Smooth muscle cell (in vitro differentiated cells): ENCODE data around the gene IQCB1. TPM values are rescaled to one million over a fixed set of nuclear protein-coding genes. Genes with fewer than 3 reads are reported as not detected.
"Not testable (repeated sequence)": the region's sequence is repeated elsewhere in the genome, so short reads cannot be mapped to it uniquely, and the experiment has no call there.

ENCODE experiments used
- DNase-seq: peaks from one replicate; lab custom pipeline; 2025; ENCODE audit not compliant: unreplicated experiment; lab: John Stamatoyannopoulos, UW
- H2AFZ ChIP-seq: fragments of 200-600 bp; sonication (generic); 2 replicates; pipeline ENCODE4 v1.6.0; 2016; ENCODE audit warnings: antibody characterized with exemption, low read depth, mild to moderate bottlenecking
- H3F3A ChIP-seq: fragments of 200-600 bp; sonication (generic); 2 replicates; pipeline ENCODE4 v1.6.0; 2017; ENCODE audit warnings: antibody characterized with exemption, low read depth
- H3K27ac ChIP-seq: fragments of 200-600 bp; sonication (generic); 2 replicates; pipeline ENCODE4 v1.5.1; 2016; ENCODE audit warnings: low read depth, mild to moderate bottlenecking
- H3K27me3 ChIP-seq: fragments of 200-600 bp; sonication (generic); 2 replicates; pipeline ENCODE4 v1.6.1; 2016; ENCODE audit warnings: low read depth, mild to moderate bottlenecking
- H3K36me3 ChIP-seq: fragments of 200-600 bp; sonication (generic); 2 replicates; pipeline ENCODE4 v1.5.1; 2016; ENCODE audit warnings: low read depth
- H3K4me1 ChIP-seq: fragments of 200-600 bp; sonication (generic); 2 replicates; pipeline ENCODE4 v1.5.1; 2016; ENCODE audit warnings: low read depth
- H3K4me2 ChIP-seq: fragments of 200-600 bp; sonication (generic); 2 replicates; pipeline ENCODE4 v1.6.0; 2016; ENCODE audit warnings: mild to moderate bottlenecking
- H3K4me3 ChIP-seq: fragments of 200-600 bp; sonication (generic); 2 replicates; pipeline ENCODE4 v1.5.1; 2016; ENCODE audit warnings: mild to moderate bottlenecking
- H3K79me2 ChIP-seq: fragments of 200-600 bp; sonication (generic); 2 replicates; pipeline ENCODE4 v1.6.0; 2016; ENCODE audit warnings: low read depth, mild to moderate bottlenecking
- H3K9ac ChIP-seq: fragments of 200-600 bp; sonication (generic); 2 replicates; pipeline ENCODE4 v1.6.0; 2016; ENCODE audit warnings: low read depth
- H3K9me3 ChIP-seq: fragments of 200-600 bp; sonication (generic); replicated peaks from 2 replicates; pipeline ENCODE4 v1.5.1; 2016; ENCODE audit warnings: low read depth
- H4K20me1 ChIP-seq: fragments of 200-600 bp; sonication (generic); 2 replicates; pipeline ENCODE4 v1.6.0; 2016; ENCODE audit warnings: low read depth
- WGBS: methylation state at CpG from one replicate; pipeline ENCODE4 v1.1.7; 2016; ENCODE audit warnings: low lambda C conversion rate; 5-methylcytosine and 5-hydroxymethylcytosine counted together
- polyA plus RNA-seq: library from polyadenylated mRNA; unstranded; fragments of >200 nt; fragmentation: Nextera tagmentation; extraction: Ambion mirVana; gene quantifications from 2 replicates; pipeline ENCODE4 v1.2.1, GENCODE V29; 2016
- total RNA-seq: library from RNA; depleted of rRNA; stranded (reverse); fragments of >200 nt; gene quantifications from 2 replicates; pipeline ENCODE4 v1.2.3, GENCODE V29; 2014
- TF ChIP-seq, protein P1 (sequence below): fragments of 200-600 bp; sonication (generic); IDR thresholded peaks from 2 replicates; pipeline ENCODE4 v1.5.1; 2017; ENCODE audit warnings: borderline replicate concordance, mild to moderate bottlenecking, antibody characterized with exemption; ENCODE audit not compliant: insufficient read depth, poor library complexity, severe bottlenecking

The IQCB1 gene
- total and polyA plus RNA-seq, 2 experiments from 2014 or later: 14.2 to 22.3 TPM

DNA sequence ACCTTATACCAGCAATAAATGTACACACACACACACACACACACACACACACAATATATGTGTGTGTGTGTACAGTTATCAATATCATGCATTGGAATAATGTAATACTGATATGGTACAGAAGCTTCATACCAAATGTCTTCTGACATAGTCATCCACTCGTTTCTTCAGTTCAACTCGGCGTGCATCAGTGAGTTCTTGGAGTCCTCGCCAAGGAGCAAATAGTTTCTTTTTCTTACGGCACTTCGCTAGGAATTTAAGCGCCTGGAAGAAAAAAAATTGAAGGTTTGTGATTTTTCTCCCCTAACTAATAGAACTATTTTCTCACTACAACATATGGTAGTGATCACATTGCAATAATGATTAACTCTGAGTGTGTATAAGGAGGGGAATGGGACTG, 53.2 kb downstream of the IQCB1 start:
- H4K20me1 ChIP-seq: no peaks in the 10 kb centered on the region
- DNase-seq: no peak
- H2AFZ ChIP-seq: no peak overlapping the region
- no peak overlapping the region for H3K9ac ChIP-seq
- H3K27ac ChIP-seq: no peak overlapping the region
- no peaks in the 10 kb centered on the region for H3K9me3 ChIP-seq
- no peaks in the 10 kb centered on the region for H3F3A ChIP-seq
- no peaks in the 10 kb centered on the region for H3K4me1 ChIP-seq
- no peaks in the 10 kb centered on the region for H3K79me2 ChIP-seq
- no peak overlapping the region for H3K4me2 ChIP-seq
- no peak overlapping the region for H3K4me3 ChIP-seq
- WGBS: 98% methylated on average over 7 of the region's 7 CpGs
- H3K36me3 ChIP-seq: peaks cover 17% of the 10 kb centered on the region
- TF ChIP-seq, protein P1, sequence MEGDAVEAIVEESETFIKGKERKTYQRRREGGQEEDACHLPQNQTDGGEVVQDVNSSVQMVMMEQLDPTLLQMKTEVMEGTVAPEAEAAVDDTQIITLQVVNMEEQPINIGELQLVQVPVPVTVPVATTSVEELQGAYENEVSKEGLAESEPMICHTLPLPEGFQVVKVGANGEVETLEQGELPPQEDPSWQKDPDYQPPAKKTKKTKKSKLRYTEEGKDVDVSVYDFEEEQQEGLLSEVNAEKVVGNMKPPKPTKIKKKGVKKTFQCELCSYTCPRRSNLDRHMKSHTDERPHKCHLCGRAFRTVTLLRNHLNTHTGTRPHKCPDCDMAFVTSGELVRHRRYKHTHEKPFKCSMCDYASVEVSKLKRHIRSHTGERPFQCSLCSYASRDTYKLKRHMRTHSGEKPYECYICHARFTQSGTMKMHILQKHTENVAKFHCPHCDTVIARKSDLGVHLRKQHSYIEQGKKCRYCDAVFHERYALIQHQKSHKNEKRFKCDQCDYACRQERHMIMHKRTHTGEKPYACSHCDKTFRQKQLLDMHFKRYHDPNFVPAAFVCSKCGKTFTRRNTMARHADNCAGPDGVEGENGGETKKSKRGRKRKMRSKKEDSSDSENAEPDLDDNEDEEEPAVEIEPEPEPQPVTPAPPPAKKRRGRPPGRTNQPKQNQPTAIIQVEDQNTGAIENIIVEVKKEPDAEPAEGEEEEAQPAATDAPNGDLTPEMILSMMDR: no peak
- no peaks in the 10 kb centered on the region for H3K27me3 ChIP-seq

DNA sequence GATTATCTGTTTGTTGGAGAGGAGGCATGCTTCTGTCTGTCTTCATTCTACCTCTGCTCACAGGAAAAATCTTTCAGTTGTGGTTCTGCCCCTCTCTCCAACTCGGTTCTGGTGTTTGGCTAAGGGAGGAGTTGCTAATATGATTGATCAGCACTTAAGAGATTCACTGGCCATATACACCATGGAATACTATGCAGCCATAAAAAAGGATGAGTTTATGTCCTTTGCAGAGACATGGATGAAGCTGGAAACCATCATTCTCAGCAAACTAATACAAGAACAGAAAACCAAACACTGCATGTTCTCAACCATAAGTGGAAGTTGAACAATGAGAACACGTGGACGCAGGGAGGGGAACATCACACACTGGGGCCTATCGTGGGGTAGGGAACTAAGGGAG, 59.8 kb downstream of the IQCB1 start:
- not testable (repeated sequence) for H3K27me3 ChIP-seq, H2AFZ ChIP-seq, H3F3A ChIP-seq, DNase-seq, H3K27ac ChIP-seq, H3K4me3 ChIP-seq, H3K79me2 ChIP-seq, H3K4me1 ChIP-seq, H4K20me1 ChIP-seq, H3K9me3 ChIP-seq, H3K4me2 ChIP-seq, H3K9ac ChIP-seq
- WGBS: 97% methylated on average over 4 of the region's 4 CpGs
- peaks cover 17% of the 10 kb centered on the region for H3K36me3 ChIP-seq

DNA sequence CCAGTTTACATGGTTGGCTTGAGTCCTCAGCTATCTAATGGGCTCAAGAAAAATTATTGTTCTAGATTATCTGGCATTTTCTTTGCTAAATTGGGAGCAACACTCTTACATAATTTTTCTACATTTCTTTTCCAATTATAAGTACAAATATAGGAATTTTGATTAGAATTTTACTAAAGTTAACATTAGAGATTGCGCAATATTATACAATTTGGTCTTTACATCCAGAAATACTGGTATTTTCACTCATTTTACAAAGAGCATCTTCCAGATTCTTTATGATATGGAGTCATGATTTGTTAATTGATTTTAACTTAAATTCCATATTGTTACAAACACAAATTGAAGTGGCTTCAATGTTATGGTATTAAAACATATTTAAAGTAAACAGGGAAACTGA, 65.6 kb downstream of the IQCB1 start:
- Histone ChIP-seq H3K79me2 (no peaks in the 10 kb centered on the region), H3K4me3 (no peak overlapping the region), H3F3A (no peaks in the 10 kb centered on the region), H3K27me3 (no peaks in the 10 kb centered on the region), H3K9me3 (no peaks in the 10 kb centered on the region), H3K9ac (no peak overlapping the region), H3K4me1 (no peaks in the 10 kb centered on the region), H3K36me3 (peaks cover 18% of the 10 kb centered on the region), H4K20me1 (no peaks in the 10 kb centered on the region), H3K4me2 (no peak overlapping the region), H2AFZ (no peak overlapping the region), H3K27ac (no peak overlapping the region)
- TF ChIP-seq, protein P1: no peak
- DNase-seq: no peak
- 100% methylated on average over 1 of the region's 1 CpG for WGBS

DNA sequence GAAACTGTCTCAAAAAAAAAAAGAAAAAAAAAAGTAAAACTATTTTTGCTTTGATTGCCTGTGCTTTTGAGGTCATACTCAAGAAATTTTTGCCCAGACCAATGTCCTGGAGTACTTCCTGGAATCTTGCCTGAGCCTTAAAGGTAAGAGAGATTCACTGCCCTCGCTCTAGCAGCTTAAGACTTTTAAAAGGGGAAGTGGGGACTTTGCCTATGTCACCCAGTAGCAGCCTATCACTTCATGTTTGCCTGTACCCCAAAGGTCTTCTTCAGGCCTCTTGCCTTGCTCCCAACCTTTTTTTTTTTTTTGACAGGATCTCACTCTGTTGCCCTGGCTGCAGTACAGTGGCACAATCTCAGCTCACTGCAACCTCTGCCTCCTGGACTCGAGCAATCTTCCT, 66.4 kb downstream of the IQCB1 start:
- Histone ChIP-seq H4K20me1 (no peaks in the 10 kb centered on the region), H3K4me1 (no peaks in the 10 kb centered on the region), H3F3A (no peaks in the 10 kb centered on the region), H3K9ac (no peak overlapping the region), H2AFZ (no peak overlapping the region), H3K9me3 (no peaks in the 10 kb centered on the region), H3K4me2 (no peak overlapping the region), H3K79me2 (no peaks in the 10 kb centered on the region), H3K4me3 (no peak overlapping the region), H3K36me3 (peaks cover 18% of the 10 kb centered on the region), H3K27me3 (no peaks in the 10 kb centered on the region), H3K27ac (no peak overlapping the region)
- TF ChIP-seq, protein P1: no peak
- DNase-seq: no peak
- 75% methylated on average over 2 of the region's 2 CpGs for WGBS
